ENCODE measurements around the gene SATB2.

DNA sequence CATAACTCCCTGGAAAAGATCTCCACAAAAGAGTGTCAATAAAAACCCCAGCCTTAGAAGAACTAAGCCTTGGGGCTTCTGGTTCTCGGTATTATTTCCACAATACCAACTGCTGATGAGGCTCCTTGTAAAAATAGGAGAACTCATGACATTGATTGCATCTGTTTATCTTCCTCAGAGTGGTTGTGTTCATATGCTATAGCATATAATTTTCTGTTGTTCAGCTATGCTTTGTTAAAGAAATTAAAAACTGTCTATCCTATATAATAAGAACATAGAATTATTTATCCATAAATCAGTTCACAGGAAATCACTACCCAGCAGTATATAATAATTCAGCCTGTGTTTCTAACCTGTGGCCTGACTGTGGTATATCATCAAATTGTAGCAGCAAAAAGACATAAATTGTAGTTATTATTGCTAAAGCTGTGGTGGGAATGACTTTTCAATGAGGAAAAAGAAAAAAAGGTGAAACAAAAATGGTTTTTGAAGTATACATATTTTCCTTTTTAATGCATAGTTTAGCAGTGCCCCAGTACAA lies 68.9 kb downstream of the SATB2 start:
- TF ChIP-seq CTCF (IDR thresholded peaks at IDR 0.05): no peak
- no peak for TF ChIP-seq POLR2A (IDR thresholded peaks at IDR 0.05)
